Nephron progenitor cell (in vitro differentiated cells): ENCODE measurements around the gene UBE3C.
"Not testable (repeated sequence)": the region's sequence is repeated elsewhere in the genome, so short reads cannot be mapped to it uniquely, and the experiment has no call there.

Source experiments
- DNase-seq: peaks from one replicate; pipeline ENCODE4 v3.0.0; 2021
- H3K27ac Mint-ChIP-seq: 2 replicates; pipeline ENCODE4 v1.8.0; 2021; ENCODE audit warnings: mild to moderate bottlenecking, moderate library complexity, mixed read lengths
- H3K27me3 Mint-ChIP-seq: 2 replicates; pipeline ENCODE4 v1.8.0; 2021; ENCODE audit warnings: mild to moderate bottlenecking, low read depth, mixed read lengths; ENCODE audit not compliant: poor library complexity
- H3K36me3 Mint-ChIP-seq: 2 replicates; pipeline ENCODE4 v1.8.0; 2021; ENCODE audit warnings: low read depth, mixed read lengths
- H3K4me1 Mint-ChIP-seq: 2 replicates; pipeline ENCODE4 v1.8.0; 2021; ENCODE audit warnings: mixed read lengths
- H3K4me3 Mint-ChIP-seq: 2 replicates; pipeline ENCODE4 v1.8.0; 2021; ENCODE audit warnings: mild to moderate bottlenecking, moderate library complexity, mixed read lengths
- H3K9me3 Mint-ChIP-seq: 2 replicates; pipeline ENCODE4 v1.8.0; 2021; ENCODE audit warnings: mild to moderate bottlenecking, moderate library complexity, mixed read lengths
- CTCF ChIP-seq: fragments of 200-600 bp; sonication (generic); IDR thresholded peaks from 2 replicates; pipeline ENCODE4 v1.5.0; 2021; ENCODE audit warnings: antibody characterized with exemption

UBE3C gene

GRCh38 chr7:157152391-157152937 is 13.7 kb downstream of the UBE3C start:
- Mint-ChIP-seq H3K27ac (peak overlapping the region; percentile 53), H3K4me3 (no peak overlapping the region), H3K4me1 (peaks cover 54% of the 10 kb centered on the region), H3K27me3 (no peaks in the 10 kb centered on the region), H3K9me3 (peaks cover 4% of the 10 kb centered on the region), H3K36me3 (peaks cover 20% of the 10 kb centered on the region)
- TF ChIP-seq CTCF: no peak
- no peak for DNase-seq

- Mint-ChIP-seq H3K9me3 (no peaks in the 10 kb centered on the region), H3K4me3 (no peak overlapping the region), H3K36me3 (peaks cover 12% of the 10 kb centered on the region), H3K4me1 (peaks cover 54% of the 10 kb centered on the region), H3K27me3 (no peaks in the 10 kb centered on the region), H3K27ac (no peak overlapping the region)
- TF ChIP-seq CTCF: no peak
- DNase-seq: no peak
Observed at GRCh38 chr7:157153260-157153659, 14.5 kb downstream of the UBE3C start.

- DNase-seq: no peak
- Mint-ChIP-seq H3K27ac (peak overlapping the region; percentile 67), H3K27me3 (peaks cover 2% of the 10 kb centered on the region), H3K9me3 (peaks cover 4% of the 10 kb centered on the region), H3K4me3 (no peak overlapping the region), H3K36me3 (peaks cover 29% of the 10 kb centered on the region), H3K4me1 (peaks cover 35% of the 10 kb centered on the region)
- TF ChIP-seq CTCF: no peak
Observed at GRCh38 chr7:157155959-157156358, 17.2 kb downstream of the UBE3C start.

- H3K4me3 Mint-ChIP-seq: no peak overlapping the region
- TF ChIP-seq CTCF: no peak
- DNase-seq: no peak
- peaks cover 2% of the 10 kb centered on the region for H3K27me3 Mint-ChIP-seq
- H3K36me3 Mint-ChIP-seq: peaks cover 45% of the 10 kb centered on the region
- peaks cover 9% of the 10 kb centered on the region for H3K9me3 Mint-ChIP-seq
- no peak overlapping the region for H3K27ac Mint-ChIP-seq
- H3K4me1 Mint-ChIP-seq: peaks cover 15% of the 10 kb centered on the region
Observed at GRCh38 chr7:157158400-157158799, 19.7 kb downstream of the UBE3C start.

- H3K4me1 Mint-ChIP-seq, H3K4me3 Mint-ChIP-seq, DNase-seq, H3K27ac Mint-ChIP-seq, H3K27me3 Mint-ChIP-seq: not testable (repeated sequence)
- peaks cover 47% of the 10 kb centered on the region for H3K36me3 Mint-ChIP-seq
- H3K9me3 Mint-ChIP-seq: peaks cover 18% of the 10 kb centered on the region
Observed at GRCh38 chr7:157159537-157159936, 20.8 kb downstream of the UBE3C start.

- Mint-ChIP-seq H3K27me3 (peaks cover 11% of the 10 kb centered on the region), H3K9me3 (peaks cover 27% of the 10 kb centered on the region), H3K27ac (no peak overlapping the region), H3K36me3 (peaks cover 56% of the 10 kb centered on the region), H3K4me3 (no peak overlapping the region), H3K4me1 (peaks cover 6% of the 10 kb centered on the region)
- no peak for TF ChIP-seq CTCF
- no peak for DNase-seq
Observed at GRCh38 chr7:157160433-157160832, 21.7 kb downstream of the UBE3C start.
